Stimulated activated naive CD8-positive, alpha-beta T cell treated with anti-CD3 and anti-CD28 coated beads, Interleukin-15, Interleukin-2, amounts not matched to agents 100 ng/mL and 50 ng/mL, for 24 hours (primary cell): ENCODE data around the gene PIGB.

Experiments used
- H3K27ac Mint-ChIP-seq: one replicate; pipeline ENCODE4 v1.8.0; 2021; ENCODE audit warnings: mild to moderate bottlenecking, mixed read lengths
- H3K27me3 Mint-ChIP-seq: one replicate; pipeline ENCODE4 v1.8.0; 2021; ENCODE audit warnings: mixed read lengths
- H3K36me3 Mint-ChIP-seq: one replicate; pipeline ENCODE4 v1.8.0; 2021; ENCODE audit warnings: low read depth, mixed read lengths
- H3K4me1 Mint-ChIP-seq: one replicate; pipeline ENCODE4 v1.8.0; 2021; ENCODE audit warnings: low read depth, mixed read lengths
- H3K4me3 Mint-ChIP-seq: one replicate; pipeline ENCODE4 v1.8.0; 2021; ENCODE audit warnings: mild to moderate bottlenecking, mixed read lengths
- H3K9me3 Mint-ChIP-seq: one replicate; pipeline ENCODE4 v1.8.0; 2021; ENCODE audit warnings: mixed read lengths

PIGB gene

DNA sequence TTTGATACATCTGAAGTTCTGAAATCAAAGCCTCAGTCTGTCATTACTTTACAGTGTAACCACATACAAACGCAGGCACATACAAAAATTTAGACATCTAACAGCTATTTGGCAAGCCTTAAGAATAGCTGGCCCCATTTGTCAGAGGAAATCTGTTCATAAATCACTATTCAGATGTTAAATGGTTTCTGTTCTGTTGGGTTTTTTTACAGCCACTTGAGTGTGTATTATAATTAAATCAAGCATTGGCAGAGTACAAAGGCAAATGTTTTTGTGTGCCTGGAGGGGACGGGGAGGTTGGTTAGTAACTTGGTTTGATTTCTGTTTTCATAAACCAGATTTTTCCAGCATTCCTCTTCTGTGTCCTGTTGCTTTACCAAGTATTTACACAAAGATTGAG is 24.1 kb downstream of the PIGB start:
- Mint-ChIP-seq H3K36me3 (peaks cover 37% of the 10 kb centered on the region), H3K27ac (no peak overlapping the region), H3K27me3 (no peaks in the 10 kb centered on the region), H3K9me3 (no peaks in the 10 kb centered on the region), H3K4me3 (no peak overlapping the region), H3K4me1 (no peaks in the 10 kb centered on the region)

DNA sequence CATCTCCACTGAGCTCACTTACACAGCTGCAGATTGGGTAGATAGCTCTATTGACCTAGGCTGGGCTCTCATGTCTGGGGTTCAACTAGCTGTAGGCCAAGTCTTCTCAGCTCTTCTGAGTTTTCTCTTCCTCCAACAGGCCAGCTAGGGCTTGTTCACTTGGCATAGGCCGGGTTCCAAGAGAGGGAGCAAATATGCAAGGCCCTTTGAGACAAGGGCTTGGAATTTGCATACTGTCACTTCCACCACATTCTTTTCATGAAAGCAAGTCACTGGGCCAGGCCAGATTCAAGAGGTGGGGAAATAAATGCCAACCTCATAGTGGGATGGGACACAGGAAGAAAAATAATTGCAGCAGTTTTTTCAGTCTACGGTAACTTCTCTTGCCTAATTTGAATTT is 25.2 kb downstream of the PIGB start:
- Mint-ChIP-seq H3K4me1 (no peaks in the 10 kb centered on the region), H3K27me3 (no peaks in the 10 kb centered on the region), H3K27ac (no peak overlapping the region), H3K4me3 (no peak overlapping the region), H3K9me3 (no peaks in the 10 kb centered on the region), H3K36me3 (peaks cover 41% of the 10 kb centered on the region)

DNA sequence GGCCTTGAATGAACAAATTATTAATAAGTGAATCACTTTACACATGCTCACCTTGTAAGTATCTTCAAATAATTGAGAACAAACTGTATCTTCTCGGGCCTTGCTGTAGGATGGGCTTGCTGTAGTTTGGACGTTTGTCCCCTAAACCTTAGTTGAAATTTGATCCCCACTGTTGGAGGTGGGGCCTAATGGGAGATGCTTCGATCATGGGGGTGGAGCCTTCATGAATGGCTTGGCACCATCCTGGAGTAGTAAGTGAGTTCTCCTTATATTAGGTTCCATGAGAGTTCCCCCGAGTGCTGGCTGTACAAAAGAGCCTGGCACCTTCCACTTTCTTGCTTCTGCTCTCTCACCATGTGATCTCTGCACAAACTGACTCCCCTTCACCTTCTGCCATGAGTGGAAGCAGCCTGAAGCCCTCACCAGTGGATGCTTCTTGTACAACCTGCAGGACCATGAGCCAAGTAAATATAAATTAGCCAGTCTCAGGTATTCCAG is 29.3 kb downstream of the PIGB start:
- Mint-ChIP-seq H3K36me3 (peaks cover 47% of the 10 kb centered on the region), H3K9me3 (no peaks in the 10 kb centered on the region), H3K4me3 (no peak overlapping the region), H3K27ac (no peak overlapping the region), H3K27me3 (no peaks in the 10 kb centered on the region), H3K4me1 (no peaks in the 10 kb centered on the region)

DNA sequence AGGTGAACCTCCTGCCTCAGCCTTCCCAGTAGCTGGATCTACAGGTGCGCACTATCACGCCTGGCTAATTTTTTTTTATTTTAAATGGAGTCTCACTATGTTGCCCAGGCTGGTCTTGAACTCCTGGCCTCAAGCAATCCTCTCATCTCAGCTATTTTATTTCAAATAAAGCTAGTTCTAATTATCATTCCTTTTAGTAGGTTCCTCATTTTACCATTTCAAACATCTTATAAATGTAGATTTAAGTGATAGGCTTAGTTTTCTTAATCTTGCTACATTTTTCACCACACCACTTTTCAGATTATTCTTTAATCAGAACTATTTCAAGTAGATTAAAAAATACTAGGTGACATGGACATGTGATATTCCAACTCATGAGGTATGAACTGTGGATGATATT is 30.3 kb downstream of the PIGB start:
- no peak overlapping the region for H3K27ac Mint-ChIP-seq
- peaks cover 39% of the 10 kb centered on the region for H3K36me3 Mint-ChIP-seq
- no peaks in the 10 kb centered on the region for H3K4me1 Mint-ChIP-seq
- no peak overlapping the region for H3K4me3 Mint-ChIP-seq
- no peaks in the 10 kb centered on the region for H3K27me3 Mint-ChIP-seq
- H3K9me3 Mint-ChIP-seq = no peaks in the 10 kb centered on the region

DNA sequence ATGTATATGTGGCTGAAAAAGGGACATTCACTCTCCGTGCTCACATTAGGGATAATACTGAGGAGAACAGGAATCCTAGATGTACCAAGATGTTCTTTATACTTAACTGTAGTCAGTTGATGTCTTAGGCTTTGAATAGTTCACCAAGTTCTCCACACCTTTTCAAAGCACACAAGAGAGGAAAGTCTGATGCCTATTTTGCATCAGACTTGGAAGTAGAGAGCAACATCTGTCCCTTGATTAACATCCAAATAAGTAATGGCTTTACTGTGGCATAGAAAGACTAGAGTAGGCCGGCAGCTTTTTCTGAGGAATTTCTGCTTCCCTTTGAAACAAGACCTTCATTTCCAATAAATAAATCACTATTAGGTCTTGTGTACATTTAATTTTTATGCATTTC is 34.0 kb downstream of the PIGB start:
- H3K27me3 Mint-ChIP-seq = no peaks in the 10 kb centered on the region
- H3K36me3 Mint-ChIP-seq = peaks cover 35% of the 10 kb centered on the region

GRCh38 chr15:55356985-55357585 is 38.1 kb downstream of the PIGB start:
- no peaks in the 10 kb centered on the region for H3K4me1 Mint-ChIP-seq
- no peak overlapping the region for H3K4me3 Mint-ChIP-seq
- H3K9me3 Mint-ChIP-seq = no peaks in the 10 kb centered on the region
- H3K27me3 Mint-ChIP-seq = no peaks in the 10 kb centered on the region
- peaks cover 20% of the 10 kb centered on the region for H3K36me3 Mint-ChIP-seq
- H3K27ac Mint-ChIP-seq = no peak overlapping the region

More for the DNA sequence above, 34.0 kb downstream of the PIGB start:
- no peaks in the 10 kb centered on the region for H3K4me1 Mint-ChIP-seq
- H3K9me3 Mint-ChIP-seq = no peaks in the 10 kb centered on the region
- H3K4me3 Mint-ChIP-seq = no peak overlapping the region
- no peak overlapping the region for H3K27ac Mint-ChIP-seq

- no peak overlapping the region for H3K27ac Mint-ChIP-seq
- H3K27me3 Mint-ChIP-seq = no peaks in the 10 kb centered on the region
- H3K36me3 Mint-ChIP-seq = peaks cover 23% of the 10 kb centered on the region
- H3K9me3 Mint-ChIP-seq = no peaks in the 10 kb centered on the region
- H3K4me3 Mint-ChIP-seq = no peak overlapping the region
- no peaks in the 10 kb centered on the region for H3K4me1 Mint-ChIP-seq
These were observed 38.8 kb downstream of the PIGB start for GRCh38 chr15:55357774-55358173.

GRCh38 chr15:55358471-55358870 is 39.4 kb downstream of the PIGB start:
- no peaks in the 10 kb centered on the region for H3K4me1 Mint-ChIP-seq
- H3K9me3 Mint-ChIP-seq = no peaks in the 10 kb centered on the region
- H3K36me3 Mint-ChIP-seq = peaks cover 23% of the 10 kb centered on the region
- no peak overlapping the region for H3K4me3 Mint-ChIP-seq
- no peaks in the 10 kb centered on the region for H3K27me3 Mint-ChIP-seq
- no peak overlapping the region for H3K27ac Mint-ChIP-seq

DNA sequence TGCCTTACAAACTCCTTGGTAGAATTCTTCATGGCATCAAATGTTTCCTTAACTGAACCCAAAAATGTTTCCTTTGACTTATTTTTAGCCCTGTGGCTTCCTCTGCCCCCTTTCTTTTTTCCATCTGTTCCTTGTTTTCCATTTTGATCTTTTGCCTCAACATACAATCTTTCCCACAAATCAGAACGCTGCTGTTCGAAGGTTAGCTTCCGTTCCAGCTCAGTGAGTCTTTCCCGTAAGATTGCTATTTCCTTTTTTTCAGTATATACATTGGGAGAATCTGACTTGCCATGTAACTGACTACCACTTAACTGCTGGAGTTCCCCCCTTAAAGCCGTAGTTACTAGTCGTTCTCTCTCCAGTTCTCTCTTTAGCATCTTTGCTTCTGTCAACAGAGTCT is 41.2 kb downstream of the PIGB start:
- Mint-ChIP-seq H3K27me3 (no peaks in the 10 kb centered on the region), H3K9me3 (no peaks in the 10 kb centered on the region), H3K4me1 (no peaks in the 10 kb centered on the region), H3K4me3 (no peak overlapping the region), H3K36me3 (peaks cover 25% of the 10 kb centered on the region), H3K27ac (peak overlapping the region; percentile 39)

DNA sequence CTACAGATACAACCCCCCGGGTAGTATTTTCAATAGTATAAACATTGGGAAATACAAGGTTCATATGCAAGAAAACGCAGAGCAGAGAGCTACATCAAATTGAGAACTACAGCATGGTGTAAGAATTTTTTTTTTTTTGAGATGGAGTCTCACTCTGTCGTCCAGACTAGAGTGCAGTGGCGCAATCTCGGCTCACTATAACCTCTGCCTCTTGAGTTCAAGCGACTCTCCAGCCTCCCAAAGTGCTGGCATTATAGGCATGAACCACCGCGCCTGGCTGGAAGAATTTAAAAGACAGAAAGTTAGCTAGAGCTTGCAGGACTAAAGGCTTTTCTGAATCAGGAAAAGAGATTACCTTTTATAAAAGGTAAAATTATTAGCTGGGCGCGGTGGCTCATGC is 42.0 kb downstream of the PIGB start:
- Mint-ChIP-seq H3K27me3 (no peaks in the 10 kb centered on the region), H3K27ac (no peak overlapping the region), H3K36me3 (peaks cover 20% of the 10 kb centered on the region), H3K4me3 (no peak overlapping the region), H3K9me3 (no peaks in the 10 kb centered on the region), H3K4me1 (no peaks in the 10 kb centered on the region)

DNA sequence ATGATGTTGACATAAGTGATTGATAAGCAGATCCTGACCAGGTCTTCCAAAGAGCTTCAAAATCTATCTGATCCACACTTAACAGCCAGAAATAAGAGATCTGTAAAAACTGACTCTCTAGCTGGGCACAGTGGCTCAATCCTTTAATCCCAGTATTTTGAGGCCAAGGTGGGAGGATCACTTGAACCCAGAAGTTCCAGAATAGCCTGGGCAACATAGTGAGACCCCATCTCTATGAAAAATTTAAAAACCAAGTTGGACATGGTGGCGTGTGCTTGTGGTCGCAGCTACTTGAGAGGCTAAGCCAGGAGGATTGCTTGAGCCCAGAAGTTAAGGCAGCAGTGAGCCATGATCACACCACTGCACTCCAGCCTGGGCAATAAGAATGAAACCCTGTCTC is 43.6 kb downstream of the PIGB start:
- H3K36me3 Mint-ChIP-seq = peaks cover 13% of the 10 kb centered on the region
- H3K27ac Mint-ChIP-seq = no peak overlapping the region
- no peaks in the 10 kb centered on the region for H3K27me3 Mint-ChIP-seq
- H3K4me3 Mint-ChIP-seq = no peak overlapping the region
- H3K4me1 Mint-ChIP-seq = no peaks in the 10 kb centered on the region
- no peaks in the 10 kb centered on the region for H3K9me3 Mint-ChIP-seq

DNA sequence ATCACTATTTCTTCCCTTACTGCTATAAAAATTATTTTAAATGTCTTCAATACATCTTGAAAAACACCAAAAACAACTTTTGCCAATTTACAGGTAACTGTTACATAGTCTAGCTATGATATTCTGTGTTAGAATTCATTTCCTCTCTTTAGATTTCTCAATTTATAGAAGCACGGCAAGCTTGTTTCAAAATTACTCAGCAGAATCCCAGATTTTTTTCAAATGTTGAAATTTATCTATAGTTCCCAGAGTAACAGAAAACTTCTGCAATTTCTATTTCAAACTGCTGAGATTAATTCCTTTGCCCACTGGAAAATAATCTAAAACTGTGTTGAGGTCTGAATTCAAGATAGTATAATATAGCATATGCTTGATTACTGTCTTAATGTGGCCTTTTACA is 48.0 kb downstream of the PIGB start:
- no peaks in the 10 kb centered on the region for H3K4me1 Mint-ChIP-seq
- no peak overlapping the region for H3K4me3 Mint-ChIP-seq
- H3K27ac Mint-ChIP-seq = no peak overlapping the region
- no peaks in the 10 kb centered on the region for H3K27me3 Mint-ChIP-seq
- peaks cover 16% of the 10 kb centered on the region for H3K36me3 Mint-ChIP-seq
- no peaks in the 10 kb centered on the region for H3K9me3 Mint-ChIP-seq

GRCh38 chr15:55372701-55373440 is 53.8 kb downstream of the PIGB start:
- Mint-ChIP-seq H3K27me3 (no peaks in the 10 kb centered on the region), H3K9me3 (no peaks in the 10 kb centered on the region), H3K27ac (peak overlapping the region; percentile 21), H3K4me1 (peaks cover 11% of the 10 kb centered on the region), H3K36me3 (peaks cover 29% of the 10 kb centered on the region), H3K4me3 (no peak overlapping the region)

- no peaks in the 10 kb centered on the region for H3K4me1 Mint-ChIP-seq
- H3K27ac Mint-ChIP-seq = no peak overlapping the region
- H3K36me3 Mint-ChIP-seq = peaks cover 26% of the 10 kb centered on the region
- H3K27me3 Mint-ChIP-seq = no peaks in the 10 kb centered on the region
- no peak overlapping the region for H3K4me3 Mint-ChIP-seq
- no peaks in the 10 kb centered on the region for H3K9me3 Mint-ChIP-seq
These were observed 60.1 kb downstream of the PIGB start for GRCh38 chr15:55379095-55379494.

GRCh38 chr15:55381595-55381994 is 62.6 kb downstream of the PIGB start:
- H3K36me3 Mint-ChIP-seq = peaks cover 15% of the 10 kb centered on the region
- H3K27ac Mint-ChIP-seq = no peak overlapping the region
- no peaks in the 10 kb centered on the region for H3K4me1 Mint-ChIP-seq
- H3K27me3 Mint-ChIP-seq = no peaks in the 10 kb centered on the region
- H3K4me3 Mint-ChIP-seq = no peak overlapping the region
- H3K9me3 Mint-ChIP-seq = no peaks in the 10 kb centered on the region

DNA sequence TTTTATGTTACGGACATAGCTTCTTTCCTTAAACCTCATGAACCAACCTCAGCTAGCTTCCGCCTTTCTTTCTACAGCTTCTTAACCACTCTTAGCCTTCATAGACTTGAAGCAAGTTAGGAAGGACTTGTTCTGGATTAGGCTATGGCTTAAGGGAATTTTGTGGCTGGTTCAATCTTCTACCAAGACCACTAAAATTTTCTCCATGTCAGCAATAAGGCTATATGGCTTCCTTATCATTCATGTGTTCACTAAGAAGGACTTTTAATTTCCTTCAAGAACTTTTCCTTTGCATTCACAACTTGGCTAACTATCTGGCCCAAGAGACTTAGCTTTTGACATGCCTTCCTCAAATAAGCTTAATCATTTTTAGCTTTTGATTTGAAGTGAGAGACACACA is 64.7 kb downstream of the PIGB start:
- Mint-ChIP-seq H3K27ac (no peak overlapping the region), H3K9me3 (no peaks in the 10 kb centered on the region), H3K36me3 (peaks cover 20% of the 10 kb centered on the region), H3K27me3 (no peaks in the 10 kb centered on the region), H3K4me1 (no peaks in the 10 kb centered on the region), H3K4me3 (no peak overlapping the region)
